Mammary epithelial cell (primary cell): Measurements from ENCODE around the gene SLC17A7.

Experiments used
- CTCF ChIP-seq, 2 donors: IDR thresholded peaks in 1 of 2; conservative IDR thresholded peaks in 1 of 2; 2 replicates each; pipeline ENCODE4 v1.5.1; 2011 to 2012; ENCODE audit warnings: inconsistent platforms in 2 of 2, low read length in 2 of 2, mild to moderate bottlenecking in 2 of 2, control low read depth in 1 of 2, low read depth in 1 of 2; ENCODE audit not compliant: insufficient read depth in 1 of 2; ENCODE audit errors: extremely low read depth in 1 of 2
- EZH2 ChIP-seq: IDR thresholded peaks from 2 replicates; pipeline ENCODE4 v1.6.1; 2012; ENCODE audit warnings: low read length, inconsistent platforms, borderline replicate concordance

GRCh38 chr19:49465371-49465770, 24.0 kb upstream of the SLC17A7 start:
- no peak for TF ChIP-seq CTCF (conservative IDR thresholded peaks at IDR 0.05 in 1 of 2, IDR thresholded peaks at IDR 0.05 in 1 of 2; ENCODE audit: extremely low read depth in 1 of 2, insufficient read depth in 1 of 2, low read depth in 1 of 2, low read length in 2 of 2)
- no peak for TF ChIP-seq EZH2
